OCI-LY1 (cell line): Measurements from ENCODE around the gene SPART.

Experiments used
- EZH2 ChIP-seq: fragments of 200-600 bp; sonication (generic), shearing (Covaris generic); IDR thresholded peaks from 2 replicates; pipeline ENCODE4 v1.8.0; 2017; ENCODE audit warnings: borderline replicate concordance, mixed run types, mild to moderate bottlenecking, antibody characterized with exemption, low read length, moderate library complexity, mixed read lengths
- TF ChIP-seq, protein P1 (sequence below): fragments of 200-600 bp; sonication (generic), shearing (Covaris generic); IDR thresholded peaks from 2 replicates; pipeline ENCODE4 v1.5.1; 2017; ENCODE audit warnings: mild to moderate bottlenecking, antibody characterized with exemption, low read length, moderate library complexity, mixed read lengths

DNA sequence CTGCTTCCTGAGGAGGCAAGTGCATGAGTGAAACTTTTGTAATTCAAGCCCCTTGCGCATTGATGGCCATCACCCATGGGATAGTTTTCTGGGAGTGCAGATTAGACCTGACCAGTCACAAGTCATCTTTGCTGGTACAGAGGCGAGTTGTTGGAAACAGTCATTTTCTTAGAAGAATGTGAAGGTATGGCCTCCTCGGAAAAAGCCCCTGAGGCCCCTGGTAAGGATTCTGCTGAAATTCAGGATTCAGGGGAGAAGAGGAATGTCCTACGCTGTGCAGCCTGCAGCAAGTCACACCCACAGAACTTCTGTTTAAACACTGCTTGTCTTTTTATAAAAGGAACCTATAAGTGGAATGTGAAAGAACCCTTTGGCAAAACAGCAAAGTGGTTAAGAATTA lies 11.0 kb upstream of the SPART start:
- TF ChIP-seq, protein P1, sequence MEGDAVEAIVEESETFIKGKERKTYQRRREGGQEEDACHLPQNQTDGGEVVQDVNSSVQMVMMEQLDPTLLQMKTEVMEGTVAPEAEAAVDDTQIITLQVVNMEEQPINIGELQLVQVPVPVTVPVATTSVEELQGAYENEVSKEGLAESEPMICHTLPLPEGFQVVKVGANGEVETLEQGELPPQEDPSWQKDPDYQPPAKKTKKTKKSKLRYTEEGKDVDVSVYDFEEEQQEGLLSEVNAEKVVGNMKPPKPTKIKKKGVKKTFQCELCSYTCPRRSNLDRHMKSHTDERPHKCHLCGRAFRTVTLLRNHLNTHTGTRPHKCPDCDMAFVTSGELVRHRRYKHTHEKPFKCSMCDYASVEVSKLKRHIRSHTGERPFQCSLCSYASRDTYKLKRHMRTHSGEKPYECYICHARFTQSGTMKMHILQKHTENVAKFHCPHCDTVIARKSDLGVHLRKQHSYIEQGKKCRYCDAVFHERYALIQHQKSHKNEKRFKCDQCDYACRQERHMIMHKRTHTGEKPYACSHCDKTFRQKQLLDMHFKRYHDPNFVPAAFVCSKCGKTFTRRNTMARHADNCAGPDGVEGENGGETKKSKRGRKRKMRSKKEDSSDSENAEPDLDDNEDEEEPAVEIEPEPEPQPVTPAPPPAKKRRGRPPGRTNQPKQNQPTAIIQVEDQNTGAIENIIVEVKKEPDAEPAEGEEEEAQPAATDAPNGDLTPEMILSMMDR = no peak
- no peak for TF ChIP-seq EZH2
